ENCODE results near the gene PLEKHM1.

DNA sequence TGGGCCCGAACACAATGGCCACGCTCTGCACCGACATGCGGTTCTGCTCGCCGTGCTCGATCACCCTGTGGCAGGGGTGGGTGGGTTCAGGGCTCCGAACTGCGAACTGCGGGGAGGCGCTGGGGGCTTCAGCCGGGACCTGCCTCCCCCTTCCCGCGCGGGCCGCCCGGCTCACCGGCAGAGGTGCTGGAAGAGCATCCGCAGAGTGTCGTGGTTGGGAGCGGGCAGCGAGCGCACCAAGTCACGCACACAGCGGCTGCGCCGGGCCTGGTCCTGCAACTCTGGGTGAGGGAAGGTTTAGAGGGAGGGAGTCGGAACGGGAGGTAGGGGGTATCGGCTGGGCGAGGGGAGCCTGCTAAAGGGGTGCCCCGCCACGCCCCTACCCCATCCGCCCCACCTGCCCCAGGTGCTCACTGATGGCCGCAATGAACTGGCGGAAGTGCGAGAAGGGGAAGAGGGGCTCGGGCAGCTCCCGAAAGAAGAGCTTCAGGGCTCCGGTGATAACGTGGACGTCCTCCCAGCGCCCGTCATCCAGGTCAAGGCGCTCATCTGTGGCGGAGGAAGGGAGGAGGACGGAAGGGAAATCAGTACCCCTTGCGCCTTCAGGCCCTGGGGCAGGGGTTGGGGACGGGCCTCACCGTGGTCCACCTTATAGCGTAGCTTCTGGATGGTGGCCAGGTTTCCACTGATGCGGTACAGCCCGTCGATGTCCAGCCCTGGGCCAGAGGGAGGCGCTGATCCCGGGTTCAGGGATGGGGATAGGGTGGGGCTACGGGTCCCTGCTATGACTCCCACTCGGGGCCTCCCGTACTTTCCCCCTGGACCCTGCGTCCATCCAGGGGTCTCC, 94.7 kb downstream of the PLEKHM1 start:
- TF ChIP-seq POLR2AphosphoS2 (conservative IDR thresholded peaks at IDR 0.05; ENCODE audit: low read length) (no peak), EP300 (IDR thresholded peaks at IDR 0.05) (no peak), SREBF2 (IDR thresholded peaks at IDR 0.05) (no peak), RNF2 (IDR thresholded peaks at IDR 0.05; ENCODE audit: borderline replicate concordance, low read depth) (no peak), ZFP36 (IDR thresholded peaks at IDR 0.05; ENCODE audit: borderline replicate concordance, partially characterized antibody) (no peak), RFX5 (IDR thresholded peaks at IDR 0.05) (no peak)
- TF ChIP-seq, protein P1, sequence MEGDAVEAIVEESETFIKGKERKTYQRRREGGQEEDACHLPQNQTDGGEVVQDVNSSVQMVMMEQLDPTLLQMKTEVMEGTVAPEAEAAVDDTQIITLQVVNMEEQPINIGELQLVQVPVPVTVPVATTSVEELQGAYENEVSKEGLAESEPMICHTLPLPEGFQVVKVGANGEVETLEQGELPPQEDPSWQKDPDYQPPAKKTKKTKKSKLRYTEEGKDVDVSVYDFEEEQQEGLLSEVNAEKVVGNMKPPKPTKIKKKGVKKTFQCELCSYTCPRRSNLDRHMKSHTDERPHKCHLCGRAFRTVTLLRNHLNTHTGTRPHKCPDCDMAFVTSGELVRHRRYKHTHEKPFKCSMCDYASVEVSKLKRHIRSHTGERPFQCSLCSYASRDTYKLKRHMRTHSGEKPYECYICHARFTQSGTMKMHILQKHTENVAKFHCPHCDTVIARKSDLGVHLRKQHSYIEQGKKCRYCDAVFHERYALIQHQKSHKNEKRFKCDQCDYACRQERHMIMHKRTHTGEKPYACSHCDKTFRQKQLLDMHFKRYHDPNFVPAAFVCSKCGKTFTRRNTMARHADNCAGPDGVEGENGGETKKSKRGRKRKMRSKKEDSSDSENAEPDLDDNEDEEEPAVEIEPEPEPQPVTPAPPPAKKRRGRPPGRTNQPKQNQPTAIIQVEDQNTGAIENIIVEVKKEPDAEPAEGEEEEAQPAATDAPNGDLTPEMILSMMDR (IDR thresholded peaks at IDR 0.05): no peak
- TF ChIP-seq, protein P2, sequence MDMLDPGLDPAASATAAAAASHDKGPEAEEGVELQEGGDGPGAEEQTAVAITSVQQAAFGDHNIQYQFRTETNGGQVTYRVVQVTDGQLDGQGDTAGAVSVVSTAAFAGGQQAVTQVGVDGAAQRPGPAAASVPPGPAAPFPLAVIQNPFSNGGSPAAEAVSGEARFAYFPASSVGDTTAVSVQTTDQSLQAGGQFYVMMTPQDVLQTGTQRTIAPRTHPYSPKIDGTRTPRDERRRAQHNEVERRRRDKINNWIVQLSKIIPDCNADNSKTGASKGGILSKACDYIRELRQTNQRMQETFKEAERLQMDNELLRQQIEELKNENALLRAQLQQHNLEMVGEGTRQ (IDR thresholded peaks at IDR 0.05): no peak
